HG03442 (cell line): ENCODE results near the gene ERGIC2.

Experiments used
- ATAC-seq: cut with Tn5 transposase; IDR thresholded peaks from one replicate; pipeline ENCODE4 v1.9.1; 2021; ENCODE audit warnings: mild to moderate bottlenecking, moderate library complexity; ENCODE audit not compliant: unreplicated experiment

ERGIC2 gene

DNA sequence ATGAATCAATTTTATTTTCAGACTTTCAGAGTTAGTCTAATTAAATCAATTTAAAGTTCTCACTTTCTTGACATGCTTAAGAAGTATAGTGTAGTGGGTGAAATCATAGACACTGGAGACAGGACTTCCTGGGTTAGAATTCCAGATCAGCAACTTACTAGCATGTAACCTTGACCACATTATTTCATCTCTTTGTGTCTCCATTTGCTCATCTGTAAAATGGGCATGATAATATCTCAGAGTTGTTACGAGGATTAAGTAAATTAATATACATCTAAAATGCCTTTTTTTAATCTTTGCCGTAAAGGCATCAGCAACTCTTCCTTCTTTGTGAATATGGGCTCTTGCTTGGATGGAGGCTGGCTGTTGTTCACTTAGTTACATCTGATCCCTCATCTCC lies 1.3 kb upstream of the ERGIC2 start:
- ATAC-seq: no peak

DNA sequence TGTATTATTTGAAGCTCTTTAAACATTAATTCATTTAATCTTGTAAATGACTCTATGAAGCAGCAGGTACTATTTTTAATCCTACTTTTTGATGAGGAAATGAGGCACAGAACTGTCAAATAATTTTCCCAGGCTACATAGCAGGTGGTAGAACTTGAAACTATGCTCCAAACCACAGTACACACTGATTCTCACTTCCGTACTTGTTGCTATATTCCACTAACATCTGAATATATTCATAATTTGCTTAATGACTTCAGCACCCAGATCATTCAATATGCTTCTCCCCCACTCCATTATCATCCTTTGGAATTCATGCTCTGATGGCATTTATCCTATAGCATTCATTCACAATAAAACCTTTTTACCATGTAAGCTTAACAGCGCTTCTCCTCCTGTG lies 4.9 kb downstream of the ERGIC2 start:
- ATAC-seq: no peak

DNA sequence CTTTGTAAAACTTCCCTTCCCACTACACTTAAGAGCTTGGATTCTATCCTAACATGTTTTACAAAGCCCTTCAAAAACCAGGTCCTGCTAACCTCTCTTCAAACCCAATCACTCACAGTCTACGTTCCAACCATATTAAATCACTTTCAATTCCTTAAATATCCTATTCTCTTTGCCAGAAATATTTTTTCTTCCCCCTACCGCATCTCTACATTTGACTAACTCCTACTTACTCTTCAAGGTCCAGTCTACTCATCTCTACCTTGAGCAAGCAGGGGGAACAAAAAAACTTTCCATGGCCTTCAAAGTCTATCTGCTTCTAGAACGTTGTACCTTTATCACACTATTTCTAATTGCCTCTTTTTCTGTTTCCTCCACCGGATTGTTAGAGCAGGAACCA lies 6.1 kb downstream of the ERGIC2 start:
- ATAC-seq: no peak

DNA sequence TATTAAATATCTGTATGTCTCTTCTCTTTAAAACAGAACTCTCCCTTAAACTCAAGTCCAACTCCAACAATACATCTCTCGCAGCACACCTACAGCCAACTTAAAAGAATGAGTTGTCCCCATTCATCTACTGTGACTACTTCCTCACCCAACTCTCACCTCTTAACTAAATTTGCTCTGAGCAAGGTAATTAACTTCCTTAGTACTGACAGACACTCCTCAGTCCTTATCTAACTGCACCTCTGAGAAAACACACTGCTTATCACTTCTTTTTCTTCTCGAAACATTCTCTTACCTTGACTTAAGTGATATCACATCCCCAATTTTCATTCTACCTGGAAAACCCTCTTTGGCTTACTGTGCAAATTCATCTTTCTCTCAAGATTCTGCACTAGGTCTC lies 7.0 kb downstream of the ERGIC2 start:
- ATAC-seq: no peak

DNA sequence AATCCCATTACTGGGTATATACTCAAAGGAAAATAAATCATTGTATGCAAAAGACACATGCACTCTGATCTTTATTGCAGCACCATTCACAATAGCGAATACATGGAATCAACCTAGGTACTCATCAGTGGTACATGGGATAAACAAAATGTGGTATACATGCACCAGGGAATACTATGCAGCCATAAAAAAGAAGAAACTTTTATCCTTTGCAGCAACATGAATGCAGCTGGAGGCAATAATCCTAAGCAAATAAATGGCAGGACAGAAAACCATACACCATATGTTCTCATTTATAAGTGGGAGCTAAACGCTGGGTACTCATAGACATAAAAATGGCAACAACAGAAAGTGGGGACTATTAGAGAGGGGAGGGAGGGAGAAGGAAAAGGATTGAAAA lies 15.9 kb downstream of the ERGIC2 start:
- ATAC-seq: no peak

DNA sequence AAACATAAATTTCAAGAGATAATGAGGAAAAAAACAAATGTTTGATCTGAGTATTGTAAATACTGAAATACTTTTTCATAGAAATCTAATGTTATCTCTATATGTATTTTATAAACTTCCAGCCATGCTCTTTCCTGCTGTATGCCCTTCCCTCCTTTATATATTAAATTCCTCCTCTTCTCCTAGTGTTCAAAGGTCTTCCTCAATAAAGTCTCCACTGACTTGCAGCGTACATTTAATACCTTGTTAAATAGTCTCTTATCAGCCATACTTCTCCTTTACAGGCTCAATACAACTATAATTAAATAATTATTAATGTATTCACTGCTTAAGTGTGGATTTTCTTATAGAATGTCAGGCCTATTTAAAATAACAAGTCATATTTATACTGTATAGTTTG lies 26.0 kb downstream of the ERGIC2 start:
- ATAC-seq: no peak

DNA sequence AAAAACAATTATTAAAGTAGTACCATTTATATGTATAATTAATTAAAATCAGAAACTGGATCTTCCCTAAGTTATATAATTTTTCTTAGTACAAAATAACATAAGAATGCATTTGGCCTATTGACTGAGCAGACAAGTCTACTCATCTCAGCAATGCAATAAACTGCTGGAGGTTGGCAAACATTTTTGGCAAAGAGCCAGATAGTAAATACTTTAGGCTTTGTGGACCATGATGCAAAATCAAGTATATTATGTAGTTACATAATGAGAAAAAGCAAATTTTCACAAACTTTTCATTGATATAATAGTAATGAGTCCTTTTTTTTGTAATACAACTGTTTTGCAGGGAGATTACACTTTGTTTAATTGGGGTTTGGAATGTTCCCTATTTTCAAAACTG lies 30.9 kb downstream of the ERGIC2 start:
- no peak for ATAC-seq

DNA sequence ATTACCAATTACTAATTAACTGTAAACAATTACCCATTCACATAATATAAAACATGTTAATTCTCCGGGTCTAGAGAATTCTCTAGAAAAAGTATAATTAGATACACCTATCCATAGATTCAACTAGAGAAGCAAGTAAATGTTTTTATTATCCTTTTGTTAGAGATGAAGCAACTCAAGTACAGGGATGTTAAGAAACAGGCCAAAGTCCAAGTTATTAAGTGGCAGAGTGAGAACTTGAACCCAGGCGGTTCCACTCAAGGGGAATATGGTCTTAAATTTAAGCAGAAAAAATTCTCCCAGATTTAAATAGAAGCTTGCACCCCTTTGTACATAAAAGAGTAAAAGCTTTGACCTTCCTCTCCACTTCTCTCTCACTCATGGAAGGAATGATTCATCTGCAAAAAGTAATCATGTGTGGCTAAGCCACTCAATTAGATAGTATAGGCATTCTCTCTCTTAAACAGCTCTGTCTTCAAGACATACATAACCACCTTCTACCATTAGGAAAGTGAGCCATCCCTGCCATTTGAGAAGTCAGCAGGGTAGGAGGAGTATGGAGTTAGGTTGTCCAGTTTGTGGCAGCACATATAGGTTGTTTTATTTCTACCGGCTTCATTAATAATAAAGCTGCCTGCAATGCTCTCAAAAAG lies 34.1 kb downstream of the ERGIC2 start:
- ATAC-seq: no peak

DNA sequence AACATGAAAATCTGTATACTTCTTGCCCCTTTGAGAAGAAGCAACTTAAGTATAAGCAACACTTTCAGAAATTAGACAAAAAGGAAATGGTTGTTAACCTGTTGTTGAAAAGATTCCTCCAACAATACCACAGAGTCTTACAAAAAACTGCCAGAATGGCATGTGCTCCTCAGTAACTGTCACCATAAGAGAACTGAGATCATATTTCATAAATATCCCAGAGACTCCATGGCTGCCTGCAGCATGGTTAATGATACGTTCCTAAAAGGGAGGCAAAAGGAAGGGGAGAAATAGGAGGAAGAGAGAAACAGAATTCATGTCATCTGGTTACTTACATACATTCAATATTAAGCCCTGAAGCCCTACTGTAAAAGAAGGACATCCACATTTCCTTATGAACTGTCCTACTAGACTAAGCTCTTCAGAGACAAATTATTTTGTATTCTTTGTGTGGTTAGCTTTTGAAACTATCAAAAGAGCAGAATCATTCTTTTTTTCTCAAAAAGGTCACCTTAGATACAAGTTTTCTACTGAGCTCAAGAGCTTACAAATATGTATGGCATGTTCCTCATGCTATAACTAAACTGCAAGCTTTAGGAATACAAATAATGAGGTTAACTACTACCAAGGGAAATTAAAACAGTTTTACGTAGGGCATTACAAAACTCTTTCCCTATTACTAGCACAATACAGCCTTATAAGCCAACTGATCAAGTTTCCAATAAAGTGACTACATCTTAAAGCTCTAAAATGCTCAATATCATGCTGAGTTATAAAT lies 37.8 kb downstream of the ERGIC2 start:
- ATAC-seq: no peak

DNA sequence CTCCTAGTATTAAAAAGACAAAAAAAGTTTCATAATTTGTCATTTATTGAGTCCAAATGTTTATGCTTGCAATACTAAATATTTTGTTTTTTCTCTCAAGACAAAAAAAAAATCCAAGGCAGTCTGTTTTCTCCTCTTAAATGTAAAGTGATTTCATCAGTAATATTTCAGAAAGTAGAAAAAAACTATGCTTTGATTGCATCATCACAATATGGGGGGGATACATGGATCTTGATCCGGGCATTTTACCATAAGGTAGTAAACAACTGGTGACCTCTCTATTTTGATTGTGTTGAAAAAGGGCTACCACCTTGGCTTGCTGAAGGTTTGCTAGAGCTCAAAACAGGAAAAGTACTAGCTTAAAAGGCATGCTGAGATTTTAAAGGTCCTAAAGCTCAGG lies 43.6 kb downstream of the ERGIC2 start:
- no peak for ATAC-seq

DNA sequence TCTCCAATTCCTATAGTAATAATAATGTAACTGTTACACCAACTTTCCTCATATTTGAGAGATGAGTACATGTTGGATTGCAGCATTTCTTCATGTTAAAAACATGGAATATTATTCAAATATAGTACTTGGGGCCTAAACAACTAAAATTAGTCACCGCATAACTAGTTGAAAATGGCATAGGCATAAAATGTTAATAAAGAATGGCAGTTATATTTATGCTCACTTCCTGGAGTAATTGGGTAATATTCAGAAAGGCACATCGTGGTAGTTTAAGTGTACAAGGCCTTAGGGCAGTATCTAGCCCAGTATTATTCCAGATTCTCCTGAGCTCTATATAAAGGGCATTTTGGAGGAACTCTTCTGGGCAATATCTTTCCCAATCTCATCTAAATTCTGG lies 46.0 kb downstream of the ERGIC2 start:
- no peak for ATAC-seq

DNA sequence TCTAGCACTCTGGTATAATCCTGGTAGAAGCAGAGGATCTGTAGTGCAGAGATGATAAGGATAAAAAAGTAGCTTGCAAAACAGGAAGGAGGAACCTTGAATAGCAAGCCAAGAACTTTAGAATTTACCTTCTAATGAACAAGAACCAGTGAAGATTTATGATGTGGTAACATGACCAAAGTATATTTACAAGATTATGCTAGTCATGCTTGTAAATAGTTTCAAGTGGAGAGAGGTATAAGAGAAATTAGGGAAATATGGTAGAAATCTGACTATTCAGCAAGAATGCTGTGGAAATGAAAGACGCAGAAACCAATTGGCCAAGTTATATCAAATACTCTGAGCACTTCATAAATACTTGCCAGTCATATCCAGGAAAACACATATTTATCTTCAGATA lies 47.8 kb downstream of the ERGIC2 start:
- ATAC-seq: no peak

DNA sequence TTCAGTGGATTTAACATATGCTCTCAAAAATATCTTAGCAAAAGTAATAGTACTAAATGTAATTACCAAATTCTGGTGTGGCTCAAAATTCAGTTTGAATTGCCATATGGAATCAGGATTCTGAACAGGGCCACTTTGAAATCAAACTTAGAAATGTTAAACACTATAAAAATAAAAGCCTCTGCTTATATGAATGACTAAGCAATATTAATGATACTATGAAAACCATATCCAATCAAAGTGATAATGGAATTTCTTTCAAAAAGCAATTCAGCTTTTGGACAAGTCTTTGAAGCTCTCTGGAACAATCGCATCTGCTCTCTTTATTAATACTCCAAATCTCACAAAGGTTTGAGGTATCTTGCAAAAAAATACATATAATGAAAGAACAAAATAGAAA lies 51.6 kb downstream of the ERGIC2 start:
- no peak for ATAC-seq

DNA sequence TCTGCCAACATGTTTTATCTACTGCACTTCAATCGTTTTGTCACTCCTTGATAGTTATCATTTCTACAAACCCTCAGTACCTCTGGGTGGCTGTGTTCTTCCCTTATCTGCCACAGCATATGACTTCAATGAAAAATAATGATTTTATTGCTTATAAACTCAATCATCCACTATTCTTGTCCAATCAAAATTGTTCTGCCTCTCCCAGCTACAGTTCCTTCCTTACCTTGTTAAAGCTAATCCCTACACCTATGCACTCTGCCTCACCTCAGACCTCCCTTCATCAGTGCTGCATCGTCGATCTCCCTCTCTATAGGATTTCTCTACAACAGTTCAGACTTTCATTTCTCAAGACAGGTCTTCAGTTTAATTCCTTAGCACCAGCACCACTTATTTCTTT lies 58.8 kb downstream of the ERGIC2 start:
- ATAC-seq: no peak

DNA sequence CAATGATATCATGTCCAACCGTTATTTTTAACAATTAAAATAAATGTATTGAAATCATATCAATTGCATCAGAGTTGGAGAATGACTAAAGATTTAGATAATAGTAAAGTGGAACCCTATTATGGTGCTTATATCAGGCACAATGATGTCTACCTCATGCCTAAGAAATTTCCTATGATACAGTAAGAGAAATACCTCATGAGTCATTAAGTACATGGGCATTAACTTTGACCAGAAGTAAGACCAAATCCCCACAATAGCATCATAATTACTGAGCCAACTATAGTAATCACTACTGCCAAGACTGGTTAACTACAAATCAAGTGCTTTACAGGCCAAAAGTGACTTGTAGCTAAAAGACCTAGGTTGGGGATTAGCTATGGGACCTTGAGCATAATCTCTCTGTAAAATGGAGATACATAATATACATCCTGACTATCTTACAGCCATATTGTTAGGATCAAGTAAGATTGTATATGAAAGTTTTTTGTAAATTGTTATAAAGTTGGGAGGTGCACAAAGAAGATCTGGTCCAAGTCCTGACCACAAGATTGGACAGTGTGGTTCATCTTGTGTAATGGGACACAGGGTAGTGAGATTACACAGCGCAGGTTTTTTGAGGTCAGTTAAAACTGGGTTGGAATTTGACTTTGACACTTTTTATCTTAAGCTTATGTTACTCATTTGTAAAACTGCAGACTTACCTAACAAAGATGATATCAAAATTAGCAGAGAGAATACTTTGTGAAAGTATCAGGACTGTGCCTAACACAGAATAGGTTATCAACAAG lies 60.5 kb downstream of the ERGIC2 start:
- ATAC-seq: no peak

DNA sequence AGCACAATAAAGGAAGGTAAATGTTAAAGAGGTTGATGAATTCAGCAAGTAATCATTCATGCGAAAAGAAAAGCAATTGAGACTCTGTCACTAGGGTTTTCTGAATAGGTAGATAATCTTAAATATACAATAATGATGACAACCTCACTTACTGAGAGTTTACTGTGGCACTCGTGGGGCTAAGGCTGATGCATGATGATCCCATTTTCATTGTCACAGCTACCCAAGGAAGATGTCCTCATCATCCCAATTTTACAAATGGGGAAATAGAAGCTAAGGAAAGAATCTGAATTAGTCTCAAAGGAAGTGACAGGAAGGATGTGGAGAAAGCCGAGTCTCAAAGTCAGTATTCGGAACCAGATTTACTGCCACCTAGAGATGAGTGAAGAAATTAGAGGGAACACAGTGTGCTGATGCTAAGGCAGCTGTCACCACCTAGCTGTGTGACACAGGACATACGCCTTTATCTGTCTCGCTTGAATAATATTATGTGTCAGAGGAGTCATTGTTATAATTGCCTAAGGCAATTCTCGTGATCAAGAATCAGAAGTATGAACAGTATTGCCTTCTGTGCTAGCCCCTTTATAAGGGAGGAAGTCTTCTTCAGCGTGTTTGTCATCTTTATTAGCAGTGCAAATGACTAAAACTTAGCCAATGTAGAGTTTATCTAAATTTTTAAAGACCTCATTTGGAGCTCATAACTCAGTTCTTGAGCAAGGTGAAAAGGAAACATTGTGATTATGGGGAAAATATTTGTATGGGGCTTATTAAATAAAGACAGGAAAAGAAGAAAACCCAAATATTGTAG lies 63.2 kb downstream of the ERGIC2 start:
- ATAC-seq: peak; percentile 99

DNA sequence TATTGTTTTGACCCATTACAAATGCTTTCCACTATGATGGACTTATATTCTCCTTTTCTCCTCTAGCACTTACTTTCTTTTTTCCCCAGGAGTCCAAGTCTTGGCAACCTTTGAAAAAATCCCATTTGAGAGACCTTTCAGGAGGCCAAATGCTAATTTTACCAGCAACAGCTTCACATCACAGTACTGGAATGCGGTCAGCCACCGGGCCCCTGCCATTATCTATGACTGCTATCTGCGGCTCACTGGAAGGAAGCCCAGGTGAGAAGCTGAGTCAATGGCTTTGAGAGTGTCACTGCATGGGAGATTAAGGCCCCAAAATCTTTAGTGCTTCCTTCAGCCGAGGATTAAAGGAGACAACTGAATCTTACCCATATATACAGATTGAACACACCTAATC lies 64.2 kb downstream of the ERGIC2 start:
- no peak for ATAC-seq

DNA sequence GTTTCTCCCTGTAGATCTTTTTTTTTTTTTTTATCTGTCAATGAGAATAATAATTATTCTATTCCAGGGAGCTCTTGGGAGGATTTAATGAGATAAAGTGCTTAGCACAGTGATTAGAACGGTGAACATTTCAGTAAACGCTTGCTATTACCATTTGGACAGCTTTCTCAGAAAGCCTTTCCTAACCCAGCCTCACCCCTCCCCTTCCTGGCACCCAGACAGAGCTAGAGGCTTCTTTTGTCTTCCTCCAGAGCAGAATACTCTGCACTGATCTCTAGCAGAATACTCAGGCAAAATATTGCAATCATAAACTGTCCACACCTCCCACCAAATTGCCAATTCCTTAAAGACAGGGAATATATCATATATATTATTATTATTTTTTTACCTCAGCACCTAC lies 66.6 kb downstream of the ERGIC2 start:
- ATAC-seq: no peak

DNA sequence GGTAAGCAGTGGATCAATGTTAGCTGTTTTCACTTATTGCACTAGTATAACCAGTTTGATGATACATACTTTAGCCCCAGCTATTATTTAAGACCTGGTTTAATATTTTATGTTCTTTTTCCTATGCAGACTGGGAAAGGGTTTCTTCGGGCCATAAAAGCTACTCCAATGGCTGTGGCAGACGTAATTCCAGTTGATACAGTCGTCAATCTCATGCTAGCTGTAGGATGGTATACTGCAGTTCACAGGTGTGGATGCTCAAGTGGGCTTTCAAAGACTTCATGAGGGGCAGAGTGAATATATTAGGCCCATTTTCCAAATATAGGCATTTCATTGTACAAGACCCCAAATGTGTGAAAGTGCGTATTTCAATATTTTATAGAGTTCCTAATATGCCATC lies 70.1 kb downstream of the ERGIC2 start:
- ATAC-seq: no peak

DNA sequence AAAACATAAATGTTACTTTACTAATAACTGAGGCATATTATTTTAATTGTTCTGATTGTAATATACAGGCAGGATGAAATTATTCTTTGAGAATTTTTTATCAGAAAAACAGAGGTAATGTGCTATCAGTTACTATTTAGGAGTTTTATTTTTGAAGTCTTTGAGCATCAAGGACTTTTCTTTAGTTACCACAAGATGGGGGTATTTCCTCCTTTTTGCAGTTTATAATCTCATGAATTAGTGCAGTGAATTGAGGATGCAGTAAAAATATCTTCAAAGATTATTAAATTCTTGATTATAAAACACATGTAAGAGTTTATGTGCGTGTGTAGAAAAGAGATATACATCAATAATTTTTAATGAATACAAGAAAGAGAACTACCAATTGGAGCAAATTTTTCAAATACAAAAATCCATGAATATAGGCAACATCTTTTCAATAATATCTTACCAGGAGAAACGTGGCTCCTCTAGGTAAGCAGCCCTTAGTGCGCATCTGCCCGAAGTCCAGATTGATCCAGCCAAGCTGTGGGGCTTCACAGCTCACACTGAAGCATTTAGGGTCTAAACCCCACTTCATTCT lies 71.6 kb downstream of the ERGIC2 start:
- ATAC-seq: no peak

DNA sequence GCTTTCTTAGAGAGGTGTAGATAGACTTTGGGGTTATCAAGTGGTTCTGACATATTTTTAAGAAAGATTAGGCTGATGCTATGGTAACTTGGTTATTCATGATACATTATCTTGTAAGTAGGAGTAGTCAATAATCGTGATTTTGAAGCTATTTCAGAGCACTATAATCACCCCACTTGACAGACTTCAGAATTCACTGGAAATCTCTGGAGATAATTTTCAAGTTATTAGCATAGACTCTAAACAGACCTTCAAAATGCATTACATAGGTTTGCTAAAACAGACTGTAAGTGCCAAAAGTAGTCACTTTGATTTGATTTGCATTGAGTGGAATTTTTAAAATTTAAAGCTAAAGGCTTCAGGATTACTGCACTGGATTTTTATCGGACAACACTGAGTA lies 74.3 kb downstream of the ERGIC2 start:
- no peak for ATAC-seq
